Immature natural killer cell (primary cell): ENCODE measurements around the gene PIGU. TPM values are rescaled to one million over a fixed set of nuclear protein-coding genes. Genes with fewer than 3 reads are reported as not detected.
"Not testable (repeated sequence)": the region's sequence is repeated elsewhere in the genome, so short reads cannot be mapped to it uniquely, and the experiment has no call there.

Experiments used
- DNase-seq, 3 donors: peaks; one replicate each; pipeline ENCODE4 v3.0.0; 2022; ENCODE audit warnings: mixed read lengths in 1 of 3
- H3K27ac Mint-ChIP-seq, 6 donors: one replicate each; pipeline ENCODE4 v1.8.0; 2020; ENCODE audit warnings: mixed read lengths in 6 of 6, mild to moderate bottlenecking in 5 of 6, inconsistent platforms in 4 of 6, moderate library complexity in 3 of 6
- H3K27me3 Mint-ChIP-seq, 3 donors: one replicate each; pipeline ENCODE4 v1.8.0; 2020 to 2021; ENCODE audit warnings: low read depth in 3 of 3, mild to moderate bottlenecking in 3 of 3, mixed read lengths in 3 of 3, moderate library complexity in 3 of 3, inconsistent platforms in 1 of 3
- H3K36me3 Mint-ChIP-seq, 3 donors: one replicate each; pipeline ENCODE4 v1.8.0; 2020; ENCODE audit warnings: mixed read lengths in 3 of 3, inconsistent platforms in 2 of 3, mild to moderate bottlenecking in 2 of 3
- H3K4me1 Mint-ChIP-seq, 2 donors: one replicate each; pipeline ENCODE4 v1.8.0; 2020; ENCODE audit warnings: inconsistent platforms in 2 of 2, mild to moderate bottlenecking in 2 of 2, mixed read lengths in 2 of 2, moderate library complexity in 1 of 2
- H3K4me3 Mint-ChIP-seq, 5 donors: one replicate each; pipeline ENCODE4 v1.8.0; 2020; ENCODE audit warnings: mild to moderate bottlenecking in 5 of 5, mixed read lengths in 5 of 5, inconsistent platforms in 3 of 5, moderate library complexity in 3 of 5
- H3K9me3 Mint-ChIP-seq, 6 donors: one replicate each; pipeline ENCODE4 v1.8.0; 2020; ENCODE audit warnings: mild to moderate bottlenecking in 6 of 6, mixed read lengths in 6 of 6, inconsistent platforms in 4 of 6, moderate library complexity in 3 of 6
- polyA plus RNA-seq, 3 donors: library from polyadenylated mRNA; unstranded; fragments of 300-500 nt; fragmentation: Illumina TruSeq; gene quantifications; one replicate each; pipeline ENCODE4 v1.2.3, GENCODE V29; 2021

The PIGU gene
- polyA plus RNA-seq, 3 donors from 2014 or later = 19.3 to 34.7 (median 25.3) TPM

DNA sequence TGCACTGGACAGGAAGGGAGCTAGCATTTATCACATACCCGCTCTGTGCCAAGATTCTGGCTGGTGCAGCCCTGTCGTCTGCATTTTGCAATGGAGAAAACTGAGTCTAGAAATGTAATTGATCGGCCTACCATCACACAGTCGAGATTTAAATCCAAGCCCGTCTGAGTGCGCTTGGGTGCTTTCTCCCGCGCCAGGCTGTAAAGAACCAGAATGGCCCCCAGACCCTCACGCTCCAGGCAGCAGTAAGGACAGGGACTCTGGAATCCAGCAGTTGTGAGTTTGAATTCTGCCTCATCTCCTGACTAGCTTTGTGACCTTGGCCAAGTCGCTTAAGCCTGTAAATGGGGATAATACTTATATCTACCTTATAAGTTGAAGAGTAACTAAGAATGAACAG is 149.9 kb downstream of the PIGU start:
- DNase-seq = no peak
- peaks cover 52 to 70% of the 10 kb centered on the region in 2 donors for H3K4me1 Mint-ChIP-seq
- no peak overlapping the region for H3K4me3 Mint-ChIP-seq
- no peaks in the 10 kb centered on the region for H3K9me3 Mint-ChIP-seq
- peaks cover 9 to 33% (median 19%) of the 10 kb centered on the region in 3 donors for H3K36me3 Mint-ChIP-seq
- peaks cover 0 to 2% (median 0%) of the 10 kb centered on the region in 3 donors for H3K27me3 Mint-ChIP-seq
- H3K27ac Mint-ChIP-seq = no peak overlapping the region

GRCh38 chr20:34526466-34526865 is 150.4 kb downstream of the PIGU start:
- DNase-seq = no peak
- peaks cover 0 to 2% (median 0%) of the 10 kb centered on the region in 3 donors for H3K27me3 Mint-ChIP-seq
- H3K4me3 Mint-ChIP-seq = no peak overlapping the region
- peaks cover 52 to 71% of the 10 kb centered on the region in 2 donors for H3K4me1 Mint-ChIP-seq
- no peaks in the 10 kb centered on the region for H3K9me3 Mint-ChIP-seq
- peaks cover 10 to 32% (median 20%) of the 10 kb centered on the region in 3 donors for H3K36me3 Mint-ChIP-seq
- no peak overlapping the region for H3K27ac Mint-ChIP-seq

DNA sequence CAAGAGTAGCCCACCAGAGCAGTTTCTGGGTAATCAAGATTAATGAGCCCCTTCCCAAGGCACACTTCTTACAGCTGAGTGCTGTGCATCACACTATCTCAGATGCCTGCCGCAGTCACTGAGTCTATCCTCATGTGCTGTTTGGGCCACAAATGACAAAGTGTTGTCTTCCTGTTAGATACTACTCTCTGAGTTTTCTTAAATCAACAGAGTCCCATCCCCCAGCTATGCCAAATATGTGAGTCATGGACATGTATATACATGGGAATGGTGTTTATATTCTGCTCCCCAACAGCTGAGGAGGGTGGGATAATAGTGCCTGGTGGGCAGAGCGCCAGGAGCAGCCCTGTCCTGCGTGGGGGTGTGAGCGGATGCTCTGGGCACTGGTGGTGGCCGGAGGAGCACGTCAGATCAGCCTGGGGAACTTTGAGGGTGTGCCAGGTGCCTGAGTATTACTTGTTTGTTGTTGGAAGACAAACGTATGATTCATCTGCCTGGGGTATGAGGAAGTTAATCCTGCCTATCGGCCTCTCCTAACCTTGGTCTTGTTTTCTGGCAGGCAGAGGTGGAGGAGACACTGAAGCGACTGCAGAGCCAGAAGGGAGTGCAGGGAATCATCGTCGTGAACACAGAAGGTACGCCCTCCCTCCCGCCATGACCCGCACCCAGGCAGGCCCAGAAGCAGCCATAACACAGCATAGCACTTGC is 151.0 kb downstream of the PIGU start:
- H3K36me3 Mint-ChIP-seq = peaks cover 10 to 32% (median 20%) of the 10 kb centered on the region in 3 donors
- H3K4me3 Mint-ChIP-seq = no peak overlapping the region
- H3K27me3 Mint-ChIP-seq = peaks cover 0 to 2% (median 0%) of the 10 kb centered on the region in 3 donors
- H3K9me3 Mint-ChIP-seq = no peaks in the 10 kb centered on the region
- no peak for DNase-seq
- H3K4me1 Mint-ChIP-seq = peaks cover 47 to 68% of the 10 kb centered on the region in 2 donors
- H3K27ac Mint-ChIP-seq = peak overlapping the region in 1 of 6 donors; percentile 26

- Mint-ChIP-seq H3K4me3 (no peak overlapping the region), H3K9me3 (no peaks in the 10 kb centered on the region), H3K4me1 (peaks cover 43 to 63% of the 10 kb centered on the region in 2 donors), H3K27me3 (peaks cover 0 to 2% (median 0%) of the 10 kb centered on the region in 3 donors), H3K36me3 (peaks cover 10 to 32% (median 20%) of the 10 kb centered on the region in 3 donors), H3K27ac (no peak overlapping the region)
- DNase-seq = no peak
Measured at GRCh38 chr20:34525342-34525708, 151.6 kb downstream of the PIGU start.

- Mint-ChIP-seq H3K9me3 (no peaks in the 10 kb centered on the region), H3K4me1 (peaks cover 36 to 63% of the 10 kb centered on the region in 2 donors), H3K36me3 (peaks cover 10 to 29% (median 15%) of the 10 kb centered on the region in 3 donors), H3K27ac (peak overlapping the region in 2 of 6 donors; percentile 29 to 52), H3K4me3 (no peak overlapping the region), H3K27me3 (peaks cover 0 to 2% (median 0%) of the 10 kb centered on the region in 3 donors)
- DNase-seq = no peak
Measured at GRCh38 chr20:34524426-34524825, 152.5 kb downstream of the PIGU start.

GRCh38 chr20:34522969-34523871 is 153.7 kb downstream of the PIGU start:
- H3K36me3 Mint-ChIP-seq = peaks cover 10 to 19% (median 15%) of the 10 kb centered on the region in 3 donors

DNA sequence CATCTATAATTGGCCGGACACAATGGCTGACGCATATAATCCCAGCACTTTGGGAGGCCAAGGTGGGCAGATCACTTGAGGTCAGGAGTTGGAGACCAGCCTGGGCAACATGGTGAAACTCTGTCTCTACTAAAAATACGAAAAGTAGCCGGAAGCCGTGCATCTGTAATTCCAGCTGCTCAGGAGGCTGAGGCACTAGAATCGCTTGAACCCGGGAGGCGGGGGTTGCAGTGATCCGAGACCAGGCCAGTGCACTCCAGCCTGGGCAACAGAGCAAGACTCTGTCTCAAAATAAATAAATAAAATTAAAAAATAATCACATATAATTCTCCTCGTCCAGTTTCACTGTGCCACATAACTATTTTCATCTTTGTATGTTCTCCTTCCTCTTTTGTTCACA is 157.1 kb downstream of the PIGU start:
- H3K9me3 Mint-ChIP-seq, H3K4me3 Mint-ChIP-seq, H3K27ac Mint-ChIP-seq, H3K36me3 Mint-ChIP-seq, DNase-seq: not testable (repeated sequence)
- peaks cover 9 to 19% (median 18%) of the 10 kb centered on the region in 3 donors for H3K27me3 Mint-ChIP-seq
- H3K4me1 Mint-ChIP-seq = peaks cover 52 to 85% of the 10 kb centered on the region in 2 donors

More at GRCh38 chr20:34522969-34523871, 153.7 kb downstream of the PIGU start:
- Mint-ChIP-seq H3K9me3 (no peaks in the 10 kb centered on the region), H3K4me1 (peaks cover 29 to 63% of the 10 kb centered on the region in 2 donors), H3K27ac (peak overlapping the region; percentile 5 to 67 (median 30)), H3K4me3 (peak overlapping the region in 1 of 5 donors; percentile 30), H3K27me3 (peaks cover 0 to 3% (median 0%) of the 10 kb centered on the region in 3 donors)
- peak; percentile 21 to 39 (median 36) for DNase-seq

- H3K4me3 Mint-ChIP-seq = peak overlapping the region in 2 of 5 donors; percentile 35 to 63
- peaks cover 50 to 87% of the 10 kb centered on the region in 2 donors for H3K4me1 Mint-ChIP-seq
- not testable (repeated sequence) for H3K9me3 Mint-ChIP-seq, H3K36me3 Mint-ChIP-seq, DNase-seq
- peak overlapping the region in 1 of 6 donors; percentile 67 for H3K27ac Mint-ChIP-seq
- peaks cover 9 to 20% (median 19%) of the 10 kb centered on the region in 3 donors for H3K27me3 Mint-ChIP-seq
Measured at GRCh38 chr20:34518863-34519262, 158.0 kb downstream of the PIGU start.

- peak overlapping the region; percentile 96 to 99 (median 98) for H3K4me3 Mint-ChIP-seq
- peaks cover 43 to 86% of the 10 kb centered on the region in 2 donors for H3K4me1 Mint-ChIP-seq
- H3K9me3 Mint-ChIP-seq = peaks cover 0 to 2% (median 0%) of the 10 kb centered on the region in 6 donors
- peak overlapping the region; percentile 93 to 99 (median 96) for H3K27ac Mint-ChIP-seq
- DNase-seq = peak in 2 of 3 donors; percentile 21 to 25
- peaks cover 9 to 24% (median 18%) of the 10 kb centered on the region in 3 donors for H3K27me3 Mint-ChIP-seq
- peaks cover 2 to 5% (median 2%) of the 10 kb centered on the region in 3 donors for H3K36me3 Mint-ChIP-seq
Measured at GRCh38 chr20:34517114-34517505, 159.8 kb downstream of the PIGU start.

DNA sequence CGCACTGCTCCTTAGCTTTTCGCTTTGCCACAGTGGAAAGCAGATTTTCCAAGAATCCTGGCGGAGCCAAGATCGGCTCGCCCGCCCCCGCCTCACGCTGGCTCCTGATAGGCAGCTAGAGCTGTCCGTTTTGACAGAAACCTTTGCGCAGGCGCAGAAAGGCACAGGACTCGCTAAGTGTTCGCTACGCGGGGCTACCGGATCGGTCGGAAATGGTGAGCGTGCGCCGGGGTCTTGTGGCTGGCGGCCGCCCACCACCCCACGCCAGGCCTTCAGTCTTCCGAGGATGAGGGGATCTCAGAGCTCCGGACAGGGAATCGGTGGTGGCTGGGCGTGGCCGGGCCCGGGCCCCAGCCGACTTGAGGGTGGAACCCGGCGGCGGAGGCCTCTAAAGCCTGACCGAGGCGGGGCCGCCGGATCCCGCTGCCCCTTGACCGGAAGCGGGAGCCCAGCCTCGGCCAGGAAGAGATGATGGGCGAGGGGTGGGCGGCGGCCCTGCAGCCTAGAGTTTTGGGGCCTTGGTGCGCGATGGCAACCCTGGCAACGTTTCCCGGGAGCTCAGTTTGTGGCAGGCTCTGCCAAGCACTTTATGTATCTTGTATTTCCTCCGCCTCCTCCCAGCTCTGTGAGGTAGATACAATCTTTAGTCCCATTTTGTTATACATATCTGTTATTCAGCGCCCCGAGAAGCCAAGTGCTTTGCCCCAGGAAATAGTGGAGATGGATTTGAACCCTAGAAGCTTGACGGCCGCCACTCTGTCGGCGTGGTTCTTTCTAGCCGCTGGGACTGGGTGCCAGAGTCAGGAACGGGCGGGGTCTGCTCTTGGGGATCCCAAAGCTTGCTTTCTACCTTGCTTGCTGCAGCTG is 160.4 kb downstream of the PIGU start, which contains the start of gene DYNLRB1:
Gene DYNLRB1, plus strand, starts transcription at position 176 of the 867 bp plus-strand sequence. Its CDS starts 37 bp downstream, at position 213.
- peaks cover 9 to 24% (median 18%) of the 10 kb centered on the region in 3 donors for H3K27me3 Mint-ChIP-seq
- peaks cover 0 to 2% (median 0%) of the 10 kb centered on the region in 6 donors for H3K9me3 Mint-ChIP-seq
- H3K4me3 Mint-ChIP-seq = peak within 1 kb of the TSS; percentile 96 to 99 (median 98)
- peak within 1 kb of the TSS; percentile 93 to 99 (median 96) for H3K27ac Mint-ChIP-seq
- H3K36me3 Mint-ChIP-seq = peaks cover 0 to 2% (median 0%) of the 10 kb centered on the region in 3 donors
- peaks cover 40 to 81% of the 10 kb centered on the region in 2 donors for H3K4me1 Mint-ChIP-seq
- DNase-seq = peak; percentile 91 to 93 (median 93)

DNA sequence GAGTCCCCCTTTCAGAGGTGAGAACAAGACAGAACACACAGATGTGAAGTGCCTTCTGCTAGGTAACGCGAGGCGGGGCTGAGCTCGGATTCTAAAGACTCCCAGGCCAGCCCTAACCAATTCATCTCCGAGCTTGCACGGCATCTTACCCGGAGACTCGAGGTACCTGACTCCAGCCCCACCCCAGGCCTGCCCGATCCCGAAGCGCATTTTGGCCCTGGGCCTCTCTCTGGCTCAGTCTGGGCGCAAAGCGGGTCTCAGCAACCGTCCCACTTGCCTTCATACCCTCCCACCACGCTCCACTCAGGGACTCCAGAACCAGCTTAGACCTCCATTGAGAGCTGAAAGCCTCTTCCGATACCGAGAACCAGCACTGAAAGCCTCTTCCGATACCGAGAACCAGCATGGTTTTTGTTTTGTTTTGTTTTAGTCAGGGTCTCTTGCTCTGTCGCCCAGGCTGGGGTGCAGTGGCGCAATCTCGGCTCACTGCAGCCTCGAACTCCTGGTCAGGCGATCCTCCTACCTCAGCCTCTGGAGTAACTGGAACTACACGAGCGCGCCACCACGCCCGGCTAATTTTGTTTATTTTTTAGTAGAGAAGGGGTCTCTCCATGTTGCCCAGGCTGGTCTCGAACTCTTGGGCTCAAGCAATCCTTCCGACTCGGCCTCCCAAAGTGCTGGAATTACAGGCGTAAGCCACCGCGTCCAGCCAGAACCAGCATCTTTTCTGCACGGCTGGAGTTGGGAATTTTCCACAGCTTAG is 161.2 kb downstream of the PIGU start:
- Mint-ChIP-seq H3K27me3 (peaks cover 9 to 24% (median 18%) of the 10 kb centered on the region in 3 donors), H3K4me1 (peaks cover 39 to 79% of the 10 kb centered on the region in 2 donors), H3K27ac (peak overlapping the region; percentile 93 to 99 (median 96)), H3K36me3 (peaks cover 0 to 2% (median 0%) of the 10 kb centered on the region in 3 donors), H3K4me3 (peak overlapping the region; percentile 96 to 99 (median 98)), H3K9me3 (peaks cover 0 to 2% (median 0%) of the 10 kb centered on the region in 6 donors)
- DNase-seq = peak; percentile 32 to 52 (median 39)

GRCh38 chr20:34514897-34515483 is 161.9 kb downstream of the PIGU start:
- Mint-ChIP-seq H3K27ac (peak overlapping the region; percentile 93 to 99 (median 96)), H3K27me3 (peaks cover 9 to 24% (median 20%) of the 10 kb centered on the region in 3 donors), H3K4me3 (peak overlapping the region; percentile 96 to 99 (median 98)), H3K36me3 (peaks cover 0 to 5% (median 0%) of the 10 kb centered on the region in 3 donors), H3K4me1 (peaks cover 37 to 75% of the 10 kb centered on the region in 2 donors), H3K9me3 (peaks cover 0 to 2% (median 0%) of the 10 kb centered on the region in 6 donors)
- DNase-seq = no peak
